KOPT-K1 (cell line): ENCODE measurements around the gene KCNJ3.

Experiments used
- H3K27ac ChIP-seq: fragments of 200-600 bp; sonication (generic); 2 replicates; pipeline ENCODE4 v1.5.1; 2016; ENCODE audit warnings: antibody characterized with exemption, mild to moderate bottlenecking, low read depth, low read length; ENCODE audit not compliant: poor library complexity, severe bottlenecking
- H3K36me3 ChIP-seq: fragments of 200-600 bp; sonication (generic); 2 replicates; pipeline ENCODE4 v1.5.1; 2017; ENCODE audit warnings: antibody characterized with exemption, mild to moderate bottlenecking, low read length, moderate library complexity; ENCODE audit not compliant: insufficient read depth
- H3K9me3 ChIP-seq: fragments of 200-600 bp; sonication (generic); 2 replicates; pipeline ENCODE4 v1.5.1; 2017; ENCODE audit warnings: antibody characterized with exemption, low read length, mild to moderate bottlenecking; ENCODE audit not compliant: insufficient read depth, poor library complexity, severe bottlenecking

KCNJ3 gene

GRCh38 chr2:154697418-154698252, 860 bp upstream of the KCNJ3 start:
- H3K36me3 ChIP-seq, result no peaks in the 10 kb centered on the region
- H3K27ac ChIP-seq, result no peak overlapping the region
- H3K9me3 ChIP-seq, result no peaks in the 10 kb centered on the region

- H3K9me3 ChIP-seq, result no peaks in the 10 kb centered on the region
- no peak overlapping the region for H3K27ac ChIP-seq
- H3K36me3 ChIP-seq, result no peaks in the 10 kb centered on the region
These were observed 453 bp downstream of the KCNJ3 start for GRCh38 chr2:154698721-154699574.

GRCh38 chr2:154699575-154699930, 1.1 kb downstream of the KCNJ3 start:
- H3K9me3 ChIP-seq, result no peaks in the 10 kb centered on the region
- no peaks in the 10 kb centered on the region for H3K36me3 ChIP-seq
- H3K27ac ChIP-seq, result no peak overlapping the region

GRCh38 chr2:154700136-154700535, 1.6 kb downstream of the KCNJ3 start:
- Histone ChIP-seq H3K9me3 (no peaks in the 10 kb centered on the region), H3K36me3 (no peaks in the 10 kb centered on the region), H3K27ac (no peak overlapping the region)

GRCh38 chr2:154704991-154705390, 6.5 kb downstream of the KCNJ3 start:
- Histone ChIP-seq H3K9me3 (no peaks in the 10 kb centered on the region), H3K36me3 (no peaks in the 10 kb centered on the region)

GRCh38 chr2:154706660-154707059, 8.2 kb downstream of the KCNJ3 start:
- H3K36me3 ChIP-seq, result no peaks in the 10 kb centered on the region
- H3K27ac ChIP-seq, result no peak overlapping the region
- no peaks in the 10 kb centered on the region for H3K9me3 ChIP-seq

More at GRCh38 chr2:154704991-154705390, 6.5 kb downstream of the KCNJ3 start:
- H3K27ac ChIP-seq, result no peak overlapping the region

GRCh38 chr2:154707994-154708575, 9.6 kb downstream of the KCNJ3 start:
- Histone ChIP-seq H3K36me3 (no peaks in the 10 kb centered on the region), H3K27ac (no peak overlapping the region), H3K9me3 (no peaks in the 10 kb centered on the region)

- no peaks in the 10 kb centered on the region for H3K36me3 ChIP-seq
- no peaks in the 10 kb centered on the region for H3K9me3 ChIP-seq
- H3K27ac ChIP-seq, result no peak overlapping the region
These were observed 10.7 kb downstream of the KCNJ3 start for GRCh38 chr2:154709215-154709614.

- no peaks in the 10 kb centered on the region for H3K36me3 ChIP-seq
- H3K27ac ChIP-seq, result no peak overlapping the region
- H3K9me3 ChIP-seq, result no peaks in the 10 kb centered on the region
These were observed 11.6 kb downstream of the KCNJ3 start for GRCh38 chr2:154710078-154710477.

GRCh38 chr2:154710685-154711084, 12.2 kb downstream of the KCNJ3 start:
- no peak overlapping the region for H3K27ac ChIP-seq
- no peaks in the 10 kb centered on the region for H3K36me3 ChIP-seq
- no peaks in the 10 kb centered on the region for H3K9me3 ChIP-seq

GRCh38 chr2:154713675-154714074, 15.2 kb downstream of the KCNJ3 start:
- Histone ChIP-seq H3K9me3 (no peaks in the 10 kb centered on the region), H3K27ac (no peak overlapping the region), H3K36me3 (no peaks in the 10 kb centered on the region)

- Histone ChIP-seq H3K9me3 (no peaks in the 10 kb centered on the region), H3K36me3 (no peaks in the 10 kb centered on the region), H3K27ac (no peak overlapping the region)
These were observed 22.2 kb downstream of the KCNJ3 start for GRCh38 chr2:154720651-154721050.

GRCh38 chr2:154724194-154724797, 25.8 kb downstream of the KCNJ3 start:
- Histone ChIP-seq H3K27ac (no peak overlapping the region), H3K9me3 (no peaks in the 10 kb centered on the region), H3K36me3 (no peaks in the 10 kb centered on the region)

- no peak overlapping the region for H3K27ac ChIP-seq
- H3K36me3 ChIP-seq, result no peaks in the 10 kb centered on the region
These were observed 41.9 kb downstream of the KCNJ3 start for GRCh38 chr2:154740361-154740760.

GRCh38 chr2:154758871-154759270, 60.4 kb downstream of the KCNJ3 start:
- H3K36me3 ChIP-seq, result no peaks in the 10 kb centered on the region
- H3K9me3 ChIP-seq, result no peaks in the 10 kb centered on the region

More at GRCh38 chr2:154740361-154740760, 41.9 kb downstream of the KCNJ3 start:
- no peaks in the 10 kb centered on the region for H3K9me3 ChIP-seq

More at GRCh38 chr2:154758871-154759270, 60.4 kb downstream of the KCNJ3 start:
- no peak overlapping the region for H3K27ac ChIP-seq
